Suprapubic skin (tissue), 4 donors: ENCODE data around the gene TBC1D19.
"Not testable (repeated sequence)": the region's sequence is repeated elsewhere in the genome, so short reads cannot be mapped to it uniquely, and the experiment has no call there.

Source experiments
- CTCF ChIP-seq, 2 donors: fragments of 200-600 bp in 1 of 2; fragments of 450-650 bp in 1 of 2; sonication (generic) in 1 of 2; IDR thresholded peaks; one replicate each; pipeline ENCODE4 v1.5.1; 2016 to 2019; ENCODE audit warnings: antibody characterized with exemption in 2 of 2, mild to moderate bottlenecking in 1 of 2, moderate library complexity in 1 of 2
- POLR2A ChIP-seq, 2 donors: fragments of 450-650 bp; IDR thresholded peaks; one replicate each; pipeline ENCODE4 v1.6.1; 2017; ENCODE audit warnings: antibody characterized with exemption in 2 of 2, mild to moderate bottlenecking in 2 of 2, moderate library complexity in 2 of 2
- POLR2AphosphoS5 ChIP-seq, 3 donors: sonication (generic); formaldehyde crosslinking; IDR thresholded peaks; one replicate each; pipeline ENCODE4 v1.6.1; 2017; ENCODE audit warnings: antibody characterized with exemption in 3 of 3

DNA sequence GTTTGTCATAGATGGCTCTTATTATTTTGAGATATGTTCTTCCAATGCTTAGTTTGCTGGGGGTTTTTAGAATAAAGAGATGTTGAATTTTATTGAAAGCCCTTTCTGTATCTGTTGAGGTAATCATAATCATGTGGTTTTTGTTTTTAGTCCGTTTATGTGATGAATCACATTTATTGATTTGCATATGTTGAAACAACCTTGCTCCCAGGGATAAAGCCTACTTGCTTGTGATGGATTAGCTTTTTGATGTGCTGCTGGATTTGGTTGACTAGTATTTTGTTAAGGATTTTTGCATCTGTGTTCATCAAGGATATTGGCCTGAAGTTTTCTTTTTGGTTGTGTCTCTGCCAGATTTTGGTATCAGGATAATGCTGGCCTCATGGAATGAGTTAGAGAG lies 35.5 kb upstream of the TBC1D19 start:
- not testable (repeated sequence) for TF ChIP-seq CTCF, POLR2AphosphoS5, POLR2A (IDR thresholded peaks at IDR 0.05)
